GM23338 (cell line): ENCODE results near the gene ST3GAL4. TPM values are rescaled to one million over a fixed set of nuclear protein-coding genes. Genes with fewer than 3 reads are reported as not detected.

ENCODE experiments used
- ATAC-seq: fragments of 200-7000 bp; cut with Tn5 transposase; 3 replicates; pipeline ENCODE4 v1.9.1; 2020
- DNase-seq: peaks from one replicate; pipeline ENCODE4 v3.0.0-alpha.2; 2015; ENCODE audit warnings: low spot score
- H2AFZ ChIP-seq: fragments of 200-600 bp; sonication (generic); 2 replicates; pipeline ENCODE4 v1.8.0; 2016; ENCODE audit warnings: antibody characterized with exemption, mild to moderate bottlenecking, moderate library complexity
- H3F3A ChIP-seq: fragments of 200-600 bp; sonication (generic); replicated peaks from 2 replicates; pipeline ENCODE4 v1.8.0; 2017; ENCODE audit warnings: antibody characterized with exemption, mixed run types, low read depth
- H3K27ac ChIP-seq: fragments of 200-600 bp; sonication (generic); 2 replicates; pipeline ENCODE4 v1.6.1; 2016; ENCODE audit warnings: low read depth
- H3K27me3 ChIP-seq: fragments of 200-600 bp; sonication (generic); 2 replicates; pipeline ENCODE4 v1.8.0; 2016; ENCODE audit warnings: mild to moderate bottlenecking, mixed run types, moderate library complexity; ENCODE audit not compliant: insufficient read depth
- H3K36me3 ChIP-seq: fragments of 200-600 bp; sonication (generic); 2 replicates; pipeline ENCODE4 v1.8.0; 2016; ENCODE audit warnings: mild to moderate bottlenecking; ENCODE audit not compliant: insufficient read depth
- H3K4me1 ChIP-seq: fragments of 200-600 bp; sonication (generic); 2 replicates; pipeline ENCODE4 v1.8.0; 2016; ENCODE audit warnings: mild to moderate bottlenecking, moderate library complexity; ENCODE audit not compliant: insufficient read depth
- H3K4me2 ChIP-seq: fragments of 200-600 bp; sonication (generic); 2 replicates; pipeline ENCODE4 v1.7.1; 2017; ENCODE audit warnings: mixed run types
- H3K4me3 ChIP-seq: fragments of 200-600 bp; sonication (generic); 2 replicates; pipeline ENCODE4 v1.6.1; 2016; ENCODE audit warnings: mixed run types
- H3K79me2 ChIP-seq: fragments of 200-600 bp; sonication (generic); replicated peaks from 2 replicates; pipeline ENCODE4 v1.8.0; 2017; ENCODE audit warnings: mild to moderate bottlenecking; ENCODE audit not compliant: insufficient read depth
- H3K9me2 ChIP-seq: fragments of 200-600 bp; sonication (generic); 2 replicates; pipeline ENCODE4 v1.8.0; 2017; ENCODE audit not compliant: insufficient read depth
- H4K20me1 ChIP-seq: fragments of 200-600 bp; sonication (generic); replicated peaks from 2 replicates; pipeline ENCODE4 v1.8.0; 2017; ENCODE audit warnings: mild to moderate bottlenecking; ENCODE audit not compliant: insufficient read depth
- H3K27ac Mint-ChIP-seq: 2 replicates; pipeline ENCODE4 v1.8.0; 2020; ENCODE audit warnings: inconsistent platforms, mild to moderate bottlenecking, moderate library complexity, mixed read lengths
- H3K27me3 Mint-ChIP-seq: 3 replicates; pipeline ENCODE4 v1.8.0; 2022; ENCODE audit warnings: low read depth, mild to moderate bottlenecking, moderate library complexity, mixed read lengths, inconsistent platforms; ENCODE audit not compliant: insufficient read depth, poor library complexity
- H3K36me3 Mint-ChIP-seq: 3 replicates; pipeline ENCODE4 v1.8.0; 2021; ENCODE audit warnings: low read depth, mild to moderate bottlenecking, inconsistent platforms, moderate library complexity, mixed read lengths
- H3K4me1 Mint-ChIP-seq: 3 replicates; pipeline ENCODE4 v1.8.0; 2020; ENCODE audit warnings: mild to moderate bottlenecking, inconsistent platforms, mixed read lengths
- H3K4me3 Mint-ChIP-seq: 3 replicates; pipeline ENCODE4 v1.8.0; 2021; ENCODE audit warnings: moderate library complexity, mild to moderate bottlenecking, inconsistent platforms, mixed read lengths
- H3K9me3 Mint-ChIP-seq: 3 replicates; pipeline ENCODE4 v1.8.0; 2020; ENCODE audit warnings: moderate library complexity, mild to moderate bottlenecking, inconsistent platforms, mixed read lengths
- CREB1 ChIP-seq: fragments of 250-450 bp; sonication (Bioruptor Pico); IDR thresholded peaks from 2 replicates; pipeline ENCODE4 v1.5.0; 2020; ENCODE audit warnings: low read depth, mild to moderate bottlenecking, moderate library complexity
- ETS1 ChIP-seq: IDR thresholded peaks from 2 replicates; pipeline ENCODE4 v1.6.1; 2016; ENCODE audit warnings: antibody characterized with exemption
- EZH2 ChIP-seq: fragments of 200-600 bp; sonication (generic); IDR thresholded peaks from one replicate; pipeline ENCODE4 v1.8.0; 2017; ENCODE audit warnings: antibody characterized with exemption, mild to moderate bottlenecking, low read depth; ENCODE audit not compliant: unreplicated experiment
- EZH2phosphoT487 ChIP-seq: fragments of 200-600 bp; sonication (generic); IDR thresholded peaks from one replicate; pipeline ENCODE4 v1.8.1; 2018; ENCODE audit warnings: antibody characterized with exemption; ENCODE audit not compliant: unreplicated experiment
- JUNB ChIP-seq: IDR thresholded peaks from one replicate; pipeline ENCODE4 v1.6.1; 2016; ENCODE audit warnings: antibody characterized with exemption; ENCODE audit not compliant: unreplicated experiment
- NANOG ChIP-seq: IDR thresholded peaks from 2 replicates; pipeline ENCODE4 v1.6.1; 2016; ENCODE audit warnings: antibody characterized with exemption, borderline replicate concordance
- POLR2AphosphoS5 ChIP-seq: IDR thresholded peaks from 2 replicates; pipeline ENCODE4 v1.6.1; 2016; ENCODE audit warnings: antibody characterized with exemption, low read depth
- REST ChIP-seq: IDR thresholded peaks from one replicate; pipeline ENCODE4 v1.6.1; 2018; ENCODE audit warnings: antibody characterized with exemption; ENCODE audit not compliant: unreplicated experiment
- STAT1 ChIP-seq: IDR thresholded peaks from one replicate; pipeline ENCODE4 v1.6.1; 2016; ENCODE audit warnings: antibody characterized with exemption; ENCODE audit not compliant: unreplicated experiment
- ZNF114 ChIP-seq: fragments of 250-450 bp; sonication (Bioruptor Pico); IDR thresholded peaks from 2 replicates; pipeline ENCODE4 v1.5.0; 2020; ENCODE audit warnings: mild to moderate bottlenecking, moderate library complexity
- ZNF331 ChIP-seq: fragments of 250-450 bp; sonication (Bioruptor Pico); IDR thresholded peaks from 2 replicates; pipeline ENCODE4 v1.5.0; 2020; ENCODE audit warnings: low read depth, mild to moderate bottlenecking, moderate library complexity
- ZNF462 ChIP-seq: fragments of 250-450 bp; sonication (Bioruptor Pico); IDR thresholded peaks from 2 replicates; pipeline ENCODE4 v1.5.0; 2020; ENCODE audit warnings: mild to moderate bottlenecking, moderate library complexity
- polyA plus RNA-seq: library from polyadenylated mRNA; unstranded; fragments of >200 nt; fragmentation: Nextera tagmentation; extraction: Ambion mirVana; gene quantifications from 2 replicates; pipeline ENCODE4 v1.2.1, GENCODE V29; 2016
- total RNA-seq: library from RNA; depleted of rRNA; stranded (reverse); fragments of >200 nt; shearing (Covaris generic); gene quantifications from 2 replicates; pipeline ENCODE4 v1.2.3, GENCODE V29; 2014
- TF ChIP-seq, protein P1 (sequence below), 2 experiments: fragments of 200-600 bp in 1 of 2; sonication (generic) in 1 of 2; conservative IDR thresholded peaks; 2 replicates each; pipeline versions ENCODE4 v1.5.1 to v1.6.1; 2016 to 2017; ENCODE audit warnings: antibody characterized with exemption in 2 of 2, low read depth in 2 of 2, mild to moderate bottlenecking in 2 of 2, moderate library complexity in 1 of 2

ST3GAL4 gene
- total and polyA plus RNA-seq, 2 experiments from 2014 or later: 10.1 to 28.0 TPM

DNA sequence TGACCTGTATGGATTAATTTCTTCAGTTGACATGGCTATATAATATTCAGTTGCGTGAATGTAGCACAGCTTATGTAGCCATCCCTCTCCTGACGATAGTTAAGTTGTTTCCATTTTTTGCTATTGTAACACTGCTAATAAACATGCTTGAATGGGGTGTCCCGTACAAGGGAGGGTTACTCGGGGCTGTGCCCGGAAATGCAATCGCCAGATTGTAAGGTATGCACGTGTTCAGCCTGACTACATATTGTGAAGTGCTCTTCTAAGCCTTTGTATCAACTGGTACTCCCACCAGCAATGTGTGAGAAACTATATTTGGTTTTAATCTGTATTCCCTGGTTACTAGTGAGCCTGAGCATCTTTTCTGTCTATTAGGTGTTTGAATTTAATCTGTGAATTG, 16.1 kb downstream of the ST3GAL4 start:
- peaks cover 2% of the 10 kb centered on the region for H3K27me3 Mint-ChIP-seq
- Histone ChIP-seq H3F3A (no peaks in the 10 kb centered on the region), H3K79me2 (peaks cover 53% of the 10 kb centered on the region), H3K36me3 (no peaks in the 10 kb centered on the region), H3K4me3 (no peak overlapping the region), H4K20me1 (peaks cover 12% of the 10 kb centered on the region), H3K9me2 (no peaks in the 10 kb centered on the region), H3K4me2 (no peak overlapping the region), H3K27me3 (no peaks in the 10 kb centered on the region), H3K4me1 (peaks cover 20% of the 10 kb centered on the region; the same call in 1 of the 2 replicates), H3K27ac (no peak overlapping the region), H2AFZ (no peak overlapping the region)
- TF ChIP-seq NANOG (no peak), POLR2AphosphoS5 (no peak), CREB1 (CRISPR knock-in tag) (no peak), EZH2 (no peak), JUNB (no peak), REST (no peak), ZNF114 (no peak), ZNF462 (CRISPR knock-in tag) (no peak), ZNF331 (CRISPR knock-in tag) (no peak), STAT1 (no peak), ETS1 (no peak), EZH2phosphoT487 (no peak)
- TF ChIP-seq, protein P1, sequence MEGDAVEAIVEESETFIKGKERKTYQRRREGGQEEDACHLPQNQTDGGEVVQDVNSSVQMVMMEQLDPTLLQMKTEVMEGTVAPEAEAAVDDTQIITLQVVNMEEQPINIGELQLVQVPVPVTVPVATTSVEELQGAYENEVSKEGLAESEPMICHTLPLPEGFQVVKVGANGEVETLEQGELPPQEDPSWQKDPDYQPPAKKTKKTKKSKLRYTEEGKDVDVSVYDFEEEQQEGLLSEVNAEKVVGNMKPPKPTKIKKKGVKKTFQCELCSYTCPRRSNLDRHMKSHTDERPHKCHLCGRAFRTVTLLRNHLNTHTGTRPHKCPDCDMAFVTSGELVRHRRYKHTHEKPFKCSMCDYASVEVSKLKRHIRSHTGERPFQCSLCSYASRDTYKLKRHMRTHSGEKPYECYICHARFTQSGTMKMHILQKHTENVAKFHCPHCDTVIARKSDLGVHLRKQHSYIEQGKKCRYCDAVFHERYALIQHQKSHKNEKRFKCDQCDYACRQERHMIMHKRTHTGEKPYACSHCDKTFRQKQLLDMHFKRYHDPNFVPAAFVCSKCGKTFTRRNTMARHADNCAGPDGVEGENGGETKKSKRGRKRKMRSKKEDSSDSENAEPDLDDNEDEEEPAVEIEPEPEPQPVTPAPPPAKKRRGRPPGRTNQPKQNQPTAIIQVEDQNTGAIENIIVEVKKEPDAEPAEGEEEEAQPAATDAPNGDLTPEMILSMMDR (conservative IDR thresholded peaks at IDR 0.05; ENCODE audit: low read depth in 2 of 2): no peak
- no peak overlapping the region for H3K4me3 Mint-ChIP-seq
- ATAC-seq (no peak), DNase-seq (no peak)
- H3K4me1 Mint-ChIP-seq: peaks cover 33% of the 10 kb centered on the region
- H3K27ac Mint-ChIP-seq: no peak overlapping the region
- no peaks in the 10 kb centered on the region for H3K36me3 Mint-ChIP-seq
- H3K9me3 Mint-ChIP-seq: no peaks in the 10 kb centered on the region
